ENCODE measurements around the gene FAM107B. TPM values are rescaled to one million over a fixed set of nuclear protein-coding genes. Genes with fewer than 3 reads are reported as not detected.

The FAM107B gene
- total RNA-seq, 4 donors from 2014 or later = 19.5 to 35.2 (median 25.6) TPM

- Histone ChIP-seq H3K27me3 (no peaks in the 10 kb centered on the region), H3K9me3 (no peaks in the 10 kb centered on the region), H3K27ac (no peak overlapping the region), H3K36me3 (no peaks in the 10 kb centered on the region), H3K4me3 (no peak overlapping the region), H3K4me1 (peaks cover 29% of the 10 kb centered on the region)
- TF ChIP-seq POLR2AphosphoS5 (IDR thresholded peaks at IDR 0.05) (no peak), CTCF (IDR thresholded peaks at IDR 0.05) (no peak), EP300 (IDR thresholded peaks at IDR 0.05) (no peak), POLR2A (IDR thresholded peaks at IDR 0.05) (no peak)
- 55% methylated on average over 5 of the region's 5 CpGs for WGBS
- no peak for DNase-seq (ENCODE audit: low spot score in 2 of 2)
Observed at GRCh38 chr10:14564268-14564744, 210.4 kb downstream of the FAM107B start.

- H3K36me3 ChIP-seq = no peaks in the 10 kb centered on the region
- H3K9me3 ChIP-seq = no peaks in the 10 kb centered on the region
- TF ChIP-seq EP300 (IDR thresholded peaks at IDR 0.05) (no peak), POLR2AphosphoS5 (IDR thresholded peaks at IDR 0.05) (no peak), POLR2A (IDR thresholded peaks at IDR 0.05) (no peak), CTCF (IDR thresholded peaks at IDR 0.05) (no peak)
- no peak for DNase-seq (ENCODE audit: low spot score in 2 of 2)
- H3K27ac ChIP-seq = no peak overlapping the region
- no peaks in the 10 kb centered on the region for H3K27me3 ChIP-seq
- 85% methylated on average over 4 of the region's 4 CpGs for WGBS
- no peak overlapping the region for H3K4me3 ChIP-seq
- H3K4me1 ChIP-seq = peaks cover 29% of the 10 kb centered on the region
Observed at GRCh38 chr10:14563359-14563940, 211.2 kb downstream of the FAM107B start.

- no peak overlapping the region for H3K27ac ChIP-seq
Observed at GRCh38 chr10:14563076-14563336, 211.7 kb downstream of the FAM107B start.

GRCh38 chr10:14562218-14563075 lies 212.2 kb downstream of the FAM107B start:
- no peaks in the 10 kb centered on the region for H3K36me3 ChIP-seq
- peaks cover 29% of the 10 kb centered on the region for H3K4me1 ChIP-seq
- no peak for DNase-seq (ENCODE audit: low spot score in 2 of 2)
- no peaks in the 10 kb centered on the region for H3K9me3 ChIP-seq
- no peak overlapping the region for H3K27ac ChIP-seq
- H3K27me3 ChIP-seq = no peaks in the 10 kb centered on the region
- H3K4me3 ChIP-seq = no peak overlapping the region
- TF ChIP-seq CTCF (IDR thresholded peaks at IDR 0.05) (no peak), EP300 (IDR thresholded peaks at IDR 0.05) (no peak), POLR2AphosphoS5 (IDR thresholded peaks at IDR 0.05) (no peak), POLR2A (IDR thresholded peaks at IDR 0.05) (no peak)
- 66% methylated on average over 4 of the region's 4 CpGs for WGBS

More at GRCh38 chr10:14563076-14563336, 211.7 kb downstream of the FAM107B start:
- DNase-seq (ENCODE audit: low spot score in 2 of 2) = no peak
- no peaks in the 10 kb centered on the region for H3K36me3 ChIP-seq
- peaks cover 29% of the 10 kb centered on the region for H3K4me1 ChIP-seq
- no peak overlapping the region for H3K4me3 ChIP-seq
- WGBS = 73% methylated on average over 3 of the region's 3 CpGs
- no peaks in the 10 kb centered on the region for H3K27me3 ChIP-seq
- H3K9me3 ChIP-seq = no peaks in the 10 kb centered on the region
- no peak for TF ChIP-seq EP300 (IDR thresholded peaks at IDR 0.05)
- no peak for TF ChIP-seq POLR2A (IDR thresholded peaks at IDR 0.05)
- TF ChIP-seq CTCF (IDR thresholded peaks at IDR 0.05) = no peak
- TF ChIP-seq POLR2AphosphoS5 (IDR thresholded peaks at IDR 0.05) = no peak

Data from suprapubic skin (tissue), 4 donors.